GM19193 (cell line): Measurements from ENCODE around the gene JMJD8.

Experiments
- POLR2A ChIP-seq: IDR thresholded peaks from 4 replicates; pipeline ENCODE4 v1.6.1; 2011; ENCODE audit not compliant: insufficient read depth, insufficient read length; ENCODE audit errors: extremely low read depth

Gene JMJD8

DNA sequence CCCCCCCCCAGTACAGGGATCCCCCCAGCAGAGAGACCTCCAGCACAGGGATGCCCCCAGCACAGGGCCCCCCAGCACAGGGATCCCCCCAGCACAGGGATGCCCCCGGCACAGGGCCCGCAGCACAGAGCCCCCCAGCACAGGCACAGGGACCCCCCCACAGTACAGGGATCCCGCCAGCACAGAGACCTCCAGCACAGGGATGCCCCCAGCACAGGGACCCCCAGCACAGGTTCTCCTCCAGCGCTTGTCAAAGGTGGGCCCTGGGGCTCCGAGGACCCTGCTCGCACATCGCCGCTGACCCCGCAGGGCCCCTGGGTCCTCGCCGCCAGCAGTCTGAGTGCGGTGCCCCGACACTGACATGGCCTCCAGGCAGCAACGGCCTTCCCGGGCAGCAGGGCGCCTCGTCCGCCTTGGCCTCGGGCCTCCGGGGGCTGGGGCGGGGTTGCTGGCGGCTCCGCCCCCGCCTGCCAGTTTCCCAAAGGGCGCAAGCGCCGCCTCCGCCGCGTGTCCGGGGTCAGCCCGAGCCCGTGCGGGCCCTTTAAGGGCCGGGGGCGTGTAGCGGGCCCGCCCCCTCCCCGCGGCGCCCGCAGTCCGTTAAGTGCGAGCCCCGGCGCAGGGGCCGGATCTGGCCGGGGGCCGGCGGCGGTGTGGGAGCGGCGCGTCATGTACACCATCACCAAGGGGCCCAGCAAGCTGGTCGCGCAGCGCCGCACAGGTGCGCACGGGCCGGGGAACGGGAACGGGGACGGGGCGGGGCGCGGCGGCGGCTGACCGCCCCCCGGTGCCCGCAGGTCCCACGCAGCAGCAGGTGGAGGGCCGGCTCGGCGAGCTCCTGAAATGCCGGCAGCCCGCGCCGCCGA, 42.6 kb downstream of the JMJD8 start, which contains the start of gene MCRIP2:
TSS of gene MCRIP2 (plus strand) at position 503 of the 863 bp plus-strand sequence. CDS start at position 667, 164 bp downstream.
- peak; percentile 66 for TF ChIP-seq POLR2A

DNA sequence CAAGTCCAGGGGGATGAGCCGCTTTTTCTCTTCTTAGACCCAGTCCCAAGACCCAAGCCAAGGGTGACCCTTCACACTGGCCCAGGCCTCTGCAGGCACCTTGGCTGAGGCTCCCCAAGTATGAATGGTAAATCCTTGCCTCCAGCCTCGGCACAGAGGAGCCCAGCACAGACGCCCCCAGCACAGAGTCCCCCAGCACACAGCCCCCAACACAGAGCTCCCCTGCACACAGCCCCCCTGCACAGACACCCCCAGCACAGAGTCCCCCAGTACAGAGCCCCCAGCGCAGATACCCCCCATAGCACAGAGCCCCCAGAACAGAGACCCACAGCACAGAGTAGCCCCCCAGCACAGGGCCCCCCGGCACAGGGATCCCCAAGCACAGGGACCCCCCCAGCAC, 43.5 kb downstream of the JMJD8 start:
- no peak for TF ChIP-seq POLR2A

DNA sequence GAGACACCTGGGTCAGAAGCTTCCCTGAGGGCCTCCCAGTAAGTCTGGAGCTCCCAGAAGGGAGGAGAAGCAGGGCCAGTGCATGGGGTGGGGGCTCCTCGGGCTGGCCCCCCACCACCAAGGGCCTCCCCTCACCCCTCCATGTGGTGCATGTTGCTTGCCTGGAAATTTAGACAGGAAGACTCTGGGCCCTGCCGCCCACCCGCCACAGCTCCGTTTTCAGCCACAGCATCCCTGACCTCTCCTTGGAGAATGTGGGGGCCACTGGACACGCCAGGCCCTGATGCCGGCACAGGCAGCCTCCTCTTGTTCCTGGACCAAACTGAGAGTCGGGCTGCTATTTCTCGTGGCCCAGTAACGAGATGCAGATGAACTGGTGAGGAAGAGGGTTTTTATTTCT, 45.3 kb downstream of the JMJD8 start:
- TF ChIP-seq POLR2A, result no peak

DNA sequence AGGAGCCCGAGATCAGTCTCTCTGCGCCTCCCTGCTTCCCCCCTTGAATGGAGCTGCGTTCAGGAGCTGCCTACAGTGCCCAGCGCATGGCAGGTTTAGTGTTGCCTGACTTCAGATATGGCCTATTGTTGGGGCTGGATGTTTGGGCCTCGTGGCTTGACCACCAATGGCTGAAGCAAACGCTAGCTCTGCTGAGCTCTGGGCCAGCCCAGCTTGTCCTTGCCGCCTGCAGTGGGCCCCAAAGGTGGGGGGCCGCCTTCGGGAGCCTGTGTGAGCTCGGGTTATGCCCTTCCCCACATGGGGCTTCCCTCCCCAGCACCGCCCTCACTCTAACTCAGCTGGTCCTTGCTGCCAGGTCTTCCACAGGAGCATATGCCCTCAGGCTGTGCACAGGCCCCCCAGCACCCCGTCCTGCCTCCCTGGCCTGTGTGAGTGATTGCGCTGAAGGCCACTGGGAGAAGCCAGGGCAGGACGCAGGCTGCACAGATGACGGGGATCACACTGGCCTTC, 46.0 kb downstream of the JMJD8 start:
- TF ChIP-seq POLR2A, result no peak

DNA sequence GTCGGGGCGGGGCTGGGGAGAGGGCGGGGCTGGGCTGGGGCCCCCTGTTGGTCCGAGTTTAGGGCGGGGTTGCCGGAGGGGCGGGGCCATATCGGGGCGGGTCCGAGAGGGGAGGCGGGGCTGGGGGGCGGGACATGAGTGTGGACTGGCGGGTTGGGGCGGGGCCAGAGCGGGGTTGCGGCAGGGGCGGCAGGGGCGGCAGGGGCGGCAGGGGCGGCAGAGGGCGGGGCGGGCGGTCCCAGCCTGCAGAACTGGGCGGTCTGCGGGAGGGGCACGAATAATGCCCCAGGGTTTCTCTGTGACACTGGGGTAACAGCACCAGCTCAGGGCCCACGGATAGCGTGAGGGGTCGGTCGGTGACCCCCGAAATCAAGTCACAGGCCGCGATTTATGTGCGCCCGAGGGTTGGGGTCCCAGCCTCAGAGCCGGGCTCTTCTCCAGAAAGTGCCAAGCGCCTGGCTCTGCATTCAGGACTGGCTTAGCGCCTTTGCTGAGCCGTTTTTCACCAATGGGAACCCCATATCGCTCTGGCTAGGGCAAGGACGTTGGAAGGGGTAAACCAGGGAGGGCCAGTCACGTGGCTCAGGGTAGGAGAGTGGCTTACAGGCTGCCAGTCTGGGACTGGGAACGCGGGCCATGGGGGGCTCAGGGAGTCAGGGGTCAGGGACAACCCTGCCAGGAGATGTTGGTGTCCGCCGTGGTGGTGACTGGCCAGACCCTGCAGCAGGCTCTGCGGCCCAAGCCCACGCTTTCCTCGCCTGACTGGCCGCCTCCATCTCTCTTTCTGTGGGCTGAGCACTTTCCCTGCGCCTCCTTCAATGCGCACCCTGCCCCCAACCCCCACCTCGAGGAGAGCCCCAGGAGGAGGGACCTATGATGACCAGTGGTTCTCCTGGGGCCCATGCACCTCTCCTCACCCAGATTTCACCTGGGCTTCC, 46.8 kb downstream of the JMJD8 start:
- TF ChIP-seq POLR2A, result no peak

DNA sequence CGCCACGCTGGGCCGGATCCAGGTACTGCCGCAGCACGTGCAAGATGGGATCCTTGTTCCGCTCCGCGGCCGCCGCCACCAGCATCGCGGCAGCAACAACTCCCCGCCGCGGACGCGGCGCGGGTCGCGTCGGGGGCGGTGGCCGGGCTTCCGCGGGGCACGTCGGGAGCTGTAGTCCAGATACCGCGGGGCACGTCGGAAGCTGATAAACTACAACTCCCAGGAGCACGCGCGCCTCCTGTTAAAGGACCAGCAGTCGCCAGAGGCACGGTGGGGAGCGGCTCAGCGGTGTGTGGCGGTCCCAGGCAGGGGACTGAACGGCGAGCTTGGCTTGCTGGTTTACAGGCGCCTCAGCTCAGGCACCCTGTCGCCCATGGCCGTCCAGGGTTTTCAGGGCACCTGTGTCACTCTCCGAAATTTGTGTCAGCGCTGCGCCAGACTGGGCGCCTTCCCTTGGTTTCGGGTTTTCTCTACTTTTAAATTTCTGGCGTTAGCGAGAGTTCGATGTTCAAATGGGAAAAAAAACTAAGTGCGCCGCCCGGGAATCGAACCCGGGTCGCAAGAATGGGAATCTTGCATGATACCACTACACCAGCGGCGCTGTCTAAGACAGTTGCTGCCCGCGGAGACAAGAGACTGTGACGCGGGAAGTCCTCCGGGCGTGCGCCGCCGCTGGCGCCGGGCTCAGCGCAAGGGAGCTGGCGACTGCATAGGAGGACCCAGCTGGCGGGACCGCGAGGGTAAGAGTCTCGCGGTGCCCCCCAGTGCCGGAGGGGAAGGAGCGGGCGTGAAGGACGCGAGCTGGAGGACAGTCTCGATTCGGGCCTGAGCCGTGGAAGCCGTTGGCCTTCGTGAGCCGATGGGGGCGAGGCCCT, 47.7 kb downstream of the JMJD8 start, which contains the start of gene METTL26:
TSS of gene METTL26 (minus strand) at position 100 of the 875 bp plus-strand sequence. CDS start at position 85, 15 bp downstream.
- TF ChIP-seq POLR2A, result peak; percentile 79

DNA sequence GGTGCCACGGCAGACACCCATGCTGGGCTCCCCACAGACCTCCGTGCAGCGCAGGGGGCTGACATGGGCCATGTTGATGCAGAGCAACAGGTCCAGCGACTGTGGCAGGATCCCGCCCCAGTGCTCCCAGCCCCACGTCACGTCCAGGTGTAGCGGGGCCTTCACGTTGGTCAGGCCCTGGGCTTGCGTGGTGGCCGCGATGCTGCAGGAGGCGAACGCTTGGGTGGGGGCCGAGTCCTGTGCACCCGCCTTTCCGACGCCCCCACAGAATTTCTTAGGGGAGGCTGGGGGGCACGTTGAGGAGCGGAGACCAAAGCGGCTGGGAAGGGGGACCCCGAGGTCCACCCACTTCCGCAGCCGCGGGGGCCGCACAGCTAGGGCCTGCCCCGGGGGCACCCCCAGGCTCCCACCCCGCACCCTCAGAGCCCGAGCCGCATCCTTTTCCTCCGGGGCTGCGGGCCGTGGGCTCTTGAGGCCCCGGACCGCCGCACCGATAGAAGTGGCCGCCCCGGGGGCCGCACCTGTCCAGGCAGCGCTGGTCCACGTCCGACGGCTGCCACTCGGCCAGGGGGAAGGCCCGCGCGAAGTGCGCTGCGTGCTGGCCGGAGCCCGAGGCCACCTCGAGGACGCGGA, 48.4 kb downstream of the JMJD8 start:
- TF ChIP-seq POLR2A, result no peak

DNA sequence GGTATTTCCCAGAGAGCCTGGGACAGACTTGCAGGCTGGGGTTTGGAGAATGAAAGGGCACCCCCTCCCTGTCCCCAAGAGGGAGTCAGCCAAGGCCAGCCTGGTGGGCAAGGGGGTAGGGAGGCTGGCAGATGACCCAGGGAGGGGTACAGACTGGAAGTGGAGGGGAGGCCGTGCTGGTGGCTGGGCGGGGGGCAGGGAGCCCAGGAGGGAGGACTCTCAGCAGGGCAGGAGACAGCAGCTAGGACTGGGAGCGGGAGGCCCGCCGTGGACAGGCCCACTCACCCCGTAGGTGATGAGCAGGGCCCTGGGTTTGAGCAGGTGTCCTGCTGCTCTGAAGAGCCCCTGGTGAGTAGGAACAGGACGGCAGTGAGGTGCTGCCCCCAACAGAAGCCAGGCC, 49.1 kb downstream of the JMJD8 start:
- no peak for TF ChIP-seq POLR2A

DNA sequence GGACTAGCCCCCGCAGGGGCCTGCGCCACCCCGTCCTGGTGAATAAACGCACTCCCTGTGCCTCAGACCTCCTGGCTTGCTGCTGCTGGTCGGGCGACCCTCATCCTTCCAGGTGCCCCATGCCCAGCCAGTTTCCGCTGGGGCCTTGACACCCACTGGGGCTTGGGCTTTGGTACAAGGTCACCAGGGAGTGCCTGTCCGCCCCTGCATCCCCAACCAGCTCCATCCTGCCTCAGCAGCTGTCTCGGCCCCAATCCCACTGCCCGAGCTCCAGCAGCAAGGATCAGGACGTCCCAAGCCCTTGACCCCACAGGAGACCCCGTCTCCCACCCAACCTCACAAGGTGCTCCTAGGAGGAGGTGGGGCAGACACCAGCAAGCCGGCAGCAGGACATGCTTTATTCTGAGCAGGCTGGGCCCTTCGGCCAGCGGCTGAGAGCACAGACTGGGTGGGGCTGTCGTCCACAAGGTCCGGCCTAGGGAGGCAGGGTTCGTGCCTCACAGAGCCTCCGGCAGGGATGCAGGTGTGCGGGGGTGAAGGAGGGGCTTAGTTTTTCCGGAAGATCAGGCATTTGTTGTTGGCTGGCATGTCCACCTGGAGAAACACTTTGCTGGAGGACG, 50.0 kb downstream of the JMJD8 start:
- no peak for TF ChIP-seq POLR2A

DNA sequence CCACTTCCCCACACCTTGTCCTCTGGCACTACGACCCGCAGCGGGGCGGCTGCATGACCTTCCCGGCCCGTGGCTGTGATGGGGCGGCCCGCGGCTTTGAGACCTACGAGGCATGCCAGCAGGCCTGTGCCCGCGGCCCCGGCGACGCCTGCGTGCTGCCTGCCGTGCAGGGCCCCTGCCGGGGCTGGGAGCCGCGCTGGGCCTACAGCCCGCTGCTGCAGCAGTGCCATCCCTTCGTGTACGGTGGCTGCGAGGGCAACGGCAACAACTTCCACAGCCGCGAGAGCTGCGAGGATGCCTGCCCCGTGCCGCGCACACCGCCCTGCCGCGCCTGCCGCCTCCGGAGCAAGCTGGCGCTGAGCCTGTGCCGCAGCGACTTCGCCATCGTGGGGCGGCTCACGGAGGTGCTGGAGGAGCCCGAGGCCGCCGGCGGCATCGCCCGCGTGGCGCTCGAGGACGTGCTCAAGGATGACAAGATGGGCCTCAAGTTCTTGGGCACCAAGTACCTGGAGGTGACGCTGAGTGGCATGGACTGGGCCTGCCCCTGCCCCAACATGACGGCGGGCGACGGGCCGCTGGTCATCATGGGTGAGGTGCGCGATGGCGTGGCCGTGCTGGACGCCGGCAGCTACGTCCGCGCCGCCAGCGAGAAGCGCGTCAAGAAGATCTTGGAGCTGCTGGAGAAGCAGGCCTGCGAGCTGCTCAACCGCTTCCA, 50.6 kb downstream of the JMJD8 start:
- TF ChIP-seq POLR2A, result no peak

DNA sequence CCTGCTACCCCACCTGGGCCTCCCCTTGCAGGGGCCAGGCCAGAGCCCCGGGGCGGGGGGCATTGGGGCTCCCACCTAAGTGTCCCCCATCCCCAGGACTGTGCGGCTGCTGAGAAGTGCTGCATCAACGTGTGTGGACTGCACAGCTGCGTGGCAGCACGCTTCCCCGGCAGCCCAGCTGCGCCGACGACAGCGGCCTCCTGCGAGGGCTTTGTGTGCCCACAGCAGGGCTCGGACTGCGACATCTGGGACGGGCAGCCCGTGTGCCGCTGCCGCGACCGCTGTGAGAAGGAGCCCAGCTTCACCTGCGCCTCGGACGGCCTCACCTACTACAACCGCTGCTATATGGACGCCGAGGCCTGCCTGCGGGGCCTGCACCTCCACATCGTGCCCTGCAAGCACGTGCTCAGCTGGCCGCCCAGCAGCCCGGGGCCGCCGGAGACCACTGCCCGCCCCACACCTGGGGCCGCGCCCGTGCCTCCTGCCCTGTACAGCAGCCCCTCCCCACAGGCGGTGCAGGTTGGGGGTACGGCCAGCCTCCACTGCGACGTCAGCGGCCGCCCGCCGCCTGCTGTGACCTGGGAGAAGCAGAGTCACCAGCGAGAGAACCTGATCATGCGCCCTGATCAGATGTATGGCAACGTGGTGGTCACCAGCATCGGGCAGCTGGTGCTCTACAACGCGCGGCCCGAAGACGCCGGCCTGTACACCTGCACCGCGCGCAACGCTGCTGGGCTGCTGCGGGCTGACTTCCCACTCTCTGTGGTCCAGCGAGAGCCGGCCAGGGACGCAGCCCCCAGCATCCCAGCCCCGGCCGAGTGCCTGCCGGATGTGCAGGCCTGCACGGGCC, 51.4 kb downstream of the JMJD8 start:
- TF ChIP-seq POLR2A, result no peak
